Esophagus muscularis mucosa (tissue), 4 donors: Measurements from ENCODE around the gene ANP32B.

ENCODE experiments used
- EP300 ChIP-seq: sonication (generic); formaldehyde crosslinking; IDR thresholded peaks from one replicate; pipeline ENCODE4 v1.6.1; 2017; ENCODE audit warnings: antibody characterized with exemption
- POLR2A ChIP-seq: fragments of 450-650 bp; IDR thresholded peaks from one replicate; pipeline ENCODE4 v1.6.1; 2017; ENCODE audit warnings: antibody characterized with exemption, moderate library complexity, mild to moderate bottlenecking, low read depth
- POLR2AphosphoS5 ChIP-seq, 2 donors: sonication (generic); formaldehyde crosslinking; IDR thresholded peaks; one replicate each; pipeline ENCODE4 v1.6.1; 2017; ENCODE audit warnings: antibody characterized with exemption in 2 of 2
- TF ChIP-seq, protein P1 (sequence below), 3 experiments: fragments of 200-600 bp in 2 of 3; fragments of 450-650 bp in 1 of 3; sonication (generic) in 2 of 3; IDR thresholded peaks; one replicate each; pipeline ENCODE4 v1.5.1; 2017 to 2019; ENCODE audit warnings: antibody characterized with exemption in 3 of 3, mild to moderate bottlenecking in 2 of 3, moderate library complexity in 1 of 3

GRCh38 chr9:98054376-98054951 is 71.3 kb downstream of the ANP32B start:
- TF ChIP-seq, protein P1, sequence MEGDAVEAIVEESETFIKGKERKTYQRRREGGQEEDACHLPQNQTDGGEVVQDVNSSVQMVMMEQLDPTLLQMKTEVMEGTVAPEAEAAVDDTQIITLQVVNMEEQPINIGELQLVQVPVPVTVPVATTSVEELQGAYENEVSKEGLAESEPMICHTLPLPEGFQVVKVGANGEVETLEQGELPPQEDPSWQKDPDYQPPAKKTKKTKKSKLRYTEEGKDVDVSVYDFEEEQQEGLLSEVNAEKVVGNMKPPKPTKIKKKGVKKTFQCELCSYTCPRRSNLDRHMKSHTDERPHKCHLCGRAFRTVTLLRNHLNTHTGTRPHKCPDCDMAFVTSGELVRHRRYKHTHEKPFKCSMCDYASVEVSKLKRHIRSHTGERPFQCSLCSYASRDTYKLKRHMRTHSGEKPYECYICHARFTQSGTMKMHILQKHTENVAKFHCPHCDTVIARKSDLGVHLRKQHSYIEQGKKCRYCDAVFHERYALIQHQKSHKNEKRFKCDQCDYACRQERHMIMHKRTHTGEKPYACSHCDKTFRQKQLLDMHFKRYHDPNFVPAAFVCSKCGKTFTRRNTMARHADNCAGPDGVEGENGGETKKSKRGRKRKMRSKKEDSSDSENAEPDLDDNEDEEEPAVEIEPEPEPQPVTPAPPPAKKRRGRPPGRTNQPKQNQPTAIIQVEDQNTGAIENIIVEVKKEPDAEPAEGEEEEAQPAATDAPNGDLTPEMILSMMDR (IDR thresholded peaks at IDR 0.05): no peak
- no peak for TF ChIP-seq POLR2A
- no peak for TF ChIP-seq EP300
- TF ChIP-seq POLR2AphosphoS5 (IDR thresholded peaks at IDR 0.05): no peak
